ENCODE results near the gene BMAL1. TPM values are rescaled to one million over a fixed set of nuclear protein-coding genes. Genes with fewer than 3 reads are reported as not detected.

BMAL1 gene
- total RNA-seq, 1 donor from 2014 or later: 7.0 TPM

DNA sequence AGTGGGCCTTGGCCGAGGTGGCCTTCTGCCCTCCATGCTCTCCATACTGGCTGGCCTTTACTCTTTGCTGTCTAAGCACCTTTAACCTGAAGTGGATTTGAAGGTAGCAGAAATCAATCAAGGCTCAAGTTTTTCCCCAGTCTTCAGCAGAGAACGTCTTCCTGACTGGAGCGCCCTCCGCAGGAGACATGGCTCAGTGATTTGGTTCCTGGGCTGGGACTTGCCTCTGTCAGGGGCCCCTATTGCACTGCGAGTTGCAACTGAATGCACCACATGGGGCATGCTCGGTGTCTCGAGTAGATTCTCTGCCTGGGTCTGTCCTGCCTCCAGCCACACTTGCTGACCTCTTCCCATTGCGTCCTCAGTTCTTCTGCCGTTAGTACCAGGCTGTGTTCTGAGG lies 79.6 kb downstream of the BMAL1 start:
- H3K36me3 Mint-ChIP-seq (ENCODE audit: insufficient read depth): no peaks in the 10 kb centered on the region
- no peak overlapping the region for H3K4me3 Mint-ChIP-seq (ENCODE audit: low read depth)
- H3K27ac Mint-ChIP-seq: no peak overlapping the region
- no peaks in the 10 kb centered on the region for H3K4me1 Mint-ChIP-seq (ENCODE audit: low read depth)
- no peaks in the 10 kb centered on the region for H3K27me3 Mint-ChIP-seq
- TF ChIP-seq, protein P1, sequence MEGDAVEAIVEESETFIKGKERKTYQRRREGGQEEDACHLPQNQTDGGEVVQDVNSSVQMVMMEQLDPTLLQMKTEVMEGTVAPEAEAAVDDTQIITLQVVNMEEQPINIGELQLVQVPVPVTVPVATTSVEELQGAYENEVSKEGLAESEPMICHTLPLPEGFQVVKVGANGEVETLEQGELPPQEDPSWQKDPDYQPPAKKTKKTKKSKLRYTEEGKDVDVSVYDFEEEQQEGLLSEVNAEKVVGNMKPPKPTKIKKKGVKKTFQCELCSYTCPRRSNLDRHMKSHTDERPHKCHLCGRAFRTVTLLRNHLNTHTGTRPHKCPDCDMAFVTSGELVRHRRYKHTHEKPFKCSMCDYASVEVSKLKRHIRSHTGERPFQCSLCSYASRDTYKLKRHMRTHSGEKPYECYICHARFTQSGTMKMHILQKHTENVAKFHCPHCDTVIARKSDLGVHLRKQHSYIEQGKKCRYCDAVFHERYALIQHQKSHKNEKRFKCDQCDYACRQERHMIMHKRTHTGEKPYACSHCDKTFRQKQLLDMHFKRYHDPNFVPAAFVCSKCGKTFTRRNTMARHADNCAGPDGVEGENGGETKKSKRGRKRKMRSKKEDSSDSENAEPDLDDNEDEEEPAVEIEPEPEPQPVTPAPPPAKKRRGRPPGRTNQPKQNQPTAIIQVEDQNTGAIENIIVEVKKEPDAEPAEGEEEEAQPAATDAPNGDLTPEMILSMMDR (IDR thresholded peaks at IDR 0.05; ENCODE audit: unreplicated experiment): no peak
- H3K9me3 Mint-ChIP-seq (ENCODE audit: low read depth): no peaks in the 10 kb centered on the region
- DNase-seq (ENCODE audit: low spot score, unreplicated experiment): no peak

DNA sequence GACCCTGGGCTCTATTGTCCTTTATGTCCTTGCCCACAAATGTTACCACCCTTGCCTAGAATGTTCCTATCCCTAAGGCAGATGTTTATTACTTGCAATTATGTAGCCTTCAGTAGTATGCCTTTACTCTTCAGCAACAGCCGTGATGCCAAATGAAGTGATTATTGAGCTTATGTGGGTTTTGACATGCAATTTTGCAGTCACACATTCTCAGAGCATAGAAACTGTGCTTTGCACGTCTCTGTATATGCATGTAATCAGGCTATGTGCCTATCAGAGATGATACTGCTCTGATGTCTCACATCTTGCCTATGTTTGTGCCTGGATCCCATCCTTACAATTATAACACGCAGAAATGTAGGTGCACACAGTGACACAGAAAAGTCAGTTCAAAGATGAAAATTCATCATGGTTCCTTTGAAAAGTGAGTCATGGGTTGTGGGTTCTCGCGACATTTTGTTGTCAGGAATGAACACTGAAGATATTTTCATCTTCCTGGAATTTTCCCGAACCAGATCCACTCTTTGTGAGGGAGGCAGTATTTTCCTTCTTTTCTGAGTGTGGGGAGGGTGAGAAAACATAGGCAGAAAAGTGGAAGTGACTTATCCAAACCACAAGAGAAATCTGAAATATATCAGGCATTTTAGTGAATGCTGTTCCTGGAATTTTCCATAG lies 81.1 kb downstream of the BMAL1 start:
- TF ChIP-seq, protein P1 (IDR thresholded peaks at IDR 0.05; ENCODE audit: unreplicated experiment): no peak
- no peaks in the 10 kb centered on the region for H3K27me3 Mint-ChIP-seq
- H3K4me3 Mint-ChIP-seq (ENCODE audit: low read depth): no peak overlapping the region
- H3K27ac Mint-ChIP-seq: no peak overlapping the region
- H3K36me3 Mint-ChIP-seq (ENCODE audit: insufficient read depth): no peaks in the 10 kb centered on the region
- no peak for DNase-seq (ENCODE audit: low spot score, unreplicated experiment)
- no peaks in the 10 kb centered on the region for H3K4me1 Mint-ChIP-seq (ENCODE audit: low read depth)
- no peaks in the 10 kb centered on the region for H3K9me3 Mint-ChIP-seq (ENCODE audit: low read depth)

DNA sequence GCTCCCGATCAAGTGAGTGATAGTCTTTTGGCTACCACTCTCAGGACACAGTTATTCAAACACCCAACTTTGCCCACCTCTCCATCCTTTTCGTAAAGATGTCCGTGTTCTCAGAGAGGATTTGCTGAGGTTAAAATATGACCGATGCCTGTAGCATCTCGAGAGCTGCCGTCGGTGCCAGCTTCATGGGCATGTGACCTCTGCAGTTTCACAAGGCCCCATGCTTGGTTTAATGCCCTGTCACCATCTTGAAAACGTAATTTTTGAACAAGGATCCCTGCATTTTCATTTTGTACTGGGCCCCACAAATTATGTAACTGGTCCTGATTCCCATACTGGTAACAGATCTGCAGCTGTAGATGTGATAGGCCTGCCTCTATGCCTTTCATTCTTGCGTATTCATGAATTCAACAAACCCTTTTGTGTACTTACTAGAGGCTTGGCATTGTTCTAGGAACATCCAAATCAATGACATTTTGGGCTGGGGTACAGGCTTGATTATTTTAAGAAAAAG lies 85.1 kb downstream of the BMAL1 start:
- no peak for DNase-seq (ENCODE audit: low spot score, unreplicated experiment)
- Mint-ChIP-seq H3K4me3 (ENCODE audit: low read depth) (no peak overlapping the region), H3K9me3 (ENCODE audit: low read depth) (no peaks in the 10 kb centered on the region), H3K36me3 (ENCODE audit: insufficient read depth) (no peaks in the 10 kb centered on the region), H3K27ac (no peak overlapping the region), H3K4me1 (ENCODE audit: low read depth) (no peaks in the 10 kb centered on the region), H3K27me3 (no peaks in the 10 kb centered on the region)
- TF ChIP-seq, protein P1 (IDR thresholded peaks at IDR 0.05; ENCODE audit: unreplicated experiment): no peak

DNA sequence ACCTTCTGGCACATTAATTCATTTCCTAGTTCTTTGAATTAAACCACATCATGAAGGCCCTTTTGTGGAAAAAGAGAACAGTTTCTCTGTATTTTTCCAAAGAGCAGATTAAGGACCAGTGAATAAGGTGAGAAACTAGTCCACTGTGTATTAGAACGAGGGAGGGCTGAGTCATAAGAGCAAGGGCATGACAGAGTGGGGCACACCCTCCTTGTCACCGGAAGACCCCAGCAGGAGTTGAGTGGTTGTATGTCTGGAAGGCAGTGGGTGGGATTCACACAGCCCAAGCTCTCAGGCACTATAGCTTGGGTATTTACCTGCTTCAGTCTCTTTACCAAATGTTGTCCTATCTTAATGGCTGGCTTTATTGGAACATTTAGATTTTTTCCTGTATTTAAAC lies 86.8 kb downstream of the BMAL1 start:
- Mint-ChIP-seq H3K9me3 (ENCODE audit: low read depth) (no peaks in the 10 kb centered on the region), H3K4me3 (ENCODE audit: low read depth) (no peak overlapping the region), H3K27ac (no peak overlapping the region), H3K36me3 (ENCODE audit: insufficient read depth) (no peaks in the 10 kb centered on the region), H3K27me3 (no peaks in the 10 kb centered on the region), H3K4me1 (ENCODE audit: low read depth) (no peaks in the 10 kb centered on the region)
- TF ChIP-seq, protein P1 (IDR thresholded peaks at IDR 0.05; ENCODE audit: unreplicated experiment): no peak
- no peak for DNase-seq (ENCODE audit: low spot score, unreplicated experiment)

DNA sequence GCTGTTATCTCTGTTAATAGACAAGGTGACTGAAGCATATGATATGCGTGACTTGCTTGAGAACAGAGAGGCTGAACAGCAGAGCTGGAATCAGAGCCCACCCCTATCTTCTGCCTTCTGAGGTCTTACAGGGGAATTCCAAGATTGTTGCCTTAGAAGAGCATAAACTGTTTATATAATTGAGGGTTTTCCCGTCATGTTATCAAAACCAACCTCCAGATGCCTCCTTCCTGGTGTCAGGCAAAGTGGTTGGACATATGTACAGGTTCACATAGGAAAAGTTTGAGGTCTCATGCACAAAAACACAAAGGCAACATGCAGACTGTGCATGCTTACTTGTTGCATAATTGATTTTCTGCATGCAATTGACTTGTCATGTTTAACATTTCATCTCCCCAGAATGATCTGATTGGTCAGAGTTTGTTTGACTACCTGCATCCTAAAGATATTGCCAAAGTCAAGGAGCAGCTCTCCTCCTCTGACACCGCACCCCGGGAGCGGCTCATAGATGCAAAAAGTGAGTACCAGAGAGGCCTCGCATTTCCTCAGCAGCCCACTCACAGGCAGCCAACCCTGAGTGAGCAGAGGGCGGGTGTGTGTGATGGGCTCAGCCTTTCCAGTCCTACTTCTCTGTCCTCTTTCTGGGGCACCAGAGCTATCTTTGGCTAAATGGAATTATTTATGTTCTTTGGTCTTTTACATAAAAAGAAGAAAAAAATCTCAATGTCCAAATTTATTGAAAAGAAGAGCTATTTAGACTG lies 88.9 kb downstream of the BMAL1 start:
- Mint-ChIP-seq H3K9me3 (ENCODE audit: low read depth) (no peaks in the 10 kb centered on the region), H3K36me3 (ENCODE audit: insufficient read depth) (no peaks in the 10 kb centered on the region), H3K27me3 (no peaks in the 10 kb centered on the region), H3K27ac (no peak overlapping the region), H3K4me3 (ENCODE audit: low read depth) (no peak overlapping the region), H3K4me1 (ENCODE audit: low read depth) (peaks cover 2% of the 10 kb centered on the region)
- TF ChIP-seq, protein P1 (IDR thresholded peaks at IDR 0.05; ENCODE audit: unreplicated experiment): no peak
- no peak for DNase-seq (ENCODE audit: low spot score, unreplicated experiment)

Measured in progenitor cell of endocrine pancreas (in vitro differentiated cells).